ENCODE measurements around the gene HOXC5. TPM values are rescaled to one million over a fixed set of nuclear protein-coding genes. Genes with fewer than 3 reads are reported as not detected.

Gene HOXC5
- total RNA-seq, 1 experiment from 2014 or later = not detected

- Histone ChIP-seq H3K79me2 (ENCODE audit: insufficient read depth, low read length) (no peaks in the 10 kb centered on the region), H3K56ac (ENCODE audit: insufficient read length, low read depth, low read length) (no peak overlapping the region), H2BK12ac (ENCODE audit: insufficient read length, low read depth, low read length) (no peak overlapping the region), H2BK5ac (ENCODE audit: insufficient read length, low read length) (no peak overlapping the region), H3K4me2 (ENCODE audit: insufficient read depth, insufficient read length, low read length) (no peak overlapping the region), H3T11ph (ENCODE audit: low read length) (no peak overlapping the region), H3K9me3 (ENCODE audit: control insufficient read depth, low read depth, low read length) (no peaks in the 10 kb centered on the region), H3K23ac (ENCODE audit: insufficient read length, low read depth, low read length) (no peak overlapping the region), H3K4me1 (ENCODE audit: insufficient read depth, low read length) (peaks cover 2% of the 10 kb centered on the region; the same call in 1 of the 2 replicates), H2AK5ac (ENCODE audit: insufficient read length, low read length) (no peak overlapping the region), H3K79me1 (ENCODE audit: insufficient read depth, low read depth, low read length, poor library complexity, severe bottlenecking) (no peaks in the 10 kb centered on the region), H3K27me3 (ENCODE audit: insufficient read depth, low read length) (peaks cover 96% of the 10 kb centered on the region), H4K20me1 (ENCODE audit: control insufficient read depth, insufficient read depth, insufficient read length) (no peaks in the 10 kb centered on the region), H4K5ac (ENCODE audit: insufficient read length, low read depth, low read length) (no peak overlapping the region), H3K9ac (ENCODE audit: extremely low read depth, insufficient read length, low read length) (no peak overlapping the region), H3K27ac (ENCODE audit: insufficient read length, low read depth, low read length) (no peak overlapping the region), H4K91ac (ENCODE audit: insufficient read length, low read depth, low read length) (no peak overlapping the region), H2AFZ (ENCODE audit: low read length) (no peak overlapping the region), H3K18ac (ENCODE audit: insufficient read length, low read depth, low read length) (no peak overlapping the region), H3K23me2 (ENCODE audit: insufficient read length, low read depth, low read length, poor library complexity, severe bottlenecking) (peaks cover 4% of the 10 kb centered on the region), H2BK120ac (ENCODE audit: low read depth, low read length, poor library complexity, severe bottlenecking) (no peak overlapping the region), H4K8ac (replicated peaks; ENCODE audit: insufficient read length, low read depth, low read length) (no peak overlapping the region), H2BK15ac (ENCODE audit: low read depth, low read length) (no peak overlapping the region), H3K4ac (ENCODE audit: low read depth, low read length) (no peak overlapping the region), H3K14ac (ENCODE audit: insufficient read depth, low read length) (no peak overlapping the region), H2BK20ac (ENCODE audit: low read depth, low read length, poor library complexity, severe bottlenecking) (no peak overlapping the region)
- no peak for DNase-seq
- Mint-ChIP-seq H3K36me3 (ENCODE audit: insufficient read depth in 1 of 3, low read depth in 3 of 3) (no peaks in the 10 kb centered on the region; a peak in 1 of 7 replicates), H3K27me3 (ENCODE audit: low read depth) (peaks cover 100% of the 10 kb centered on the region), H3K4me3 (no peak overlapping the region), H3K4me1 (peaks cover 9 to 78% of the 10 kb centered on the region in 2 experiments), H3K9me3 (peaks cover 0 to 5% of the 10 kb centered on the region in 2 experiments; a peak in 1 of 5 replicates), H3K27ac (no peak overlapping the region)
- TF ChIP-seq CTCF (conservative IDR thresholded peaks at IDR 0.05) = no peak
These were observed 23.3 kb downstream of the HOXC5 start for GRCh38 chr12:54056110-54056509.
